Measurements from ENCODE around the gene SNED1.

The SNED1 gene

GRCh38 chr2:240960309-240960970 is 38.0 kb upstream of the SNED1 start:
- no peak for DNase-seq

- DNase-seq, result no peak
Measured at GRCh38 chr2:240960971-240961876, 37.2 kb upstream of the SNED1 start.

- DNase-seq, result no peak
Measured at GRCh38 chr2:240961910-240962299, 36.5 kb upstream of the SNED1 start.

- no peak for DNase-seq
Measured at GRCh38 chr2:240962300-240963064, 35.9 kb upstream of the SNED1 start.

DNA sequence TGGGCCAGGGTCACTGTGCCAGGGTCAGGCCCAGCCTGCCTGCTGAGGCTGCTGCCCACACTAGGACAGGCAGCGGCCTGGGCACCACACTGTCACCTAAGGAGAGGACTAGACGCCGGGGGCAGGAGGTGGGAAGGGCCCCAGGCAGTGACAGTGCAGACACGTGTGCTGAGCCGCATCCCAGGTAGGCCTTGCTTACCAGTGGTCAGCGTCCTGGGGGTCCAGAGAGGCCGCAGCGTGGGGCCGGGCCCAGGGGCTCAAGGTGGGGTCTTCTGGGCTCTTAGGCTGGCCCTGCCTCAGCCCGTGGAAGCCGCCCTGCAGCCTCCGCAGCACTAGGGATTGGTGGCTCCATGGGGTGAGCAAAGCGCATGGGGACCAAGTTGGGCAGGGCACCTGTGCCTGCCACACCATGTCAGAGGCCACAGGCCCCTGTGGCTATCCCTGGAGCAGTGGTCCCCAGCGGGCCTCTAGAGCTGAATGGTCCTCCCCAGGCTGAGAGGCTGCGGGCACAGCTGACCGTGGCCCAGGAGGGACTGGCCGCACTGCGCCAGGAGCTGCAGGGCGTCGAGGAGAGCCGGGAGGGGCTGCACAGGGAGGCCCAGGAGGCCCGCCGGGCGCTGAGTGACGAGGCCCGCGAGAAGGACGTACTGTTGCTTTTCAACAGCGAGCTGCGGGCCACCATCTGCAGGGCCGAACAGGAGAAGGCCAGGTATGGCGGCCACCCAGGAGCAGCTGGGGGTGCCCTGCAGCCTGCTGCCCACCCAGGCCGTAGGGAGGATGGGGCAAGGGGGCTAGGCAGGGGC is 35.2 kb upstream of the SNED1 start:
- no peak for DNase-seq

- no peak for DNase-seq
Measured at GRCh38 chr2:240963868-240964703, 34.3 kb upstream of the SNED1 start.

DNA sequence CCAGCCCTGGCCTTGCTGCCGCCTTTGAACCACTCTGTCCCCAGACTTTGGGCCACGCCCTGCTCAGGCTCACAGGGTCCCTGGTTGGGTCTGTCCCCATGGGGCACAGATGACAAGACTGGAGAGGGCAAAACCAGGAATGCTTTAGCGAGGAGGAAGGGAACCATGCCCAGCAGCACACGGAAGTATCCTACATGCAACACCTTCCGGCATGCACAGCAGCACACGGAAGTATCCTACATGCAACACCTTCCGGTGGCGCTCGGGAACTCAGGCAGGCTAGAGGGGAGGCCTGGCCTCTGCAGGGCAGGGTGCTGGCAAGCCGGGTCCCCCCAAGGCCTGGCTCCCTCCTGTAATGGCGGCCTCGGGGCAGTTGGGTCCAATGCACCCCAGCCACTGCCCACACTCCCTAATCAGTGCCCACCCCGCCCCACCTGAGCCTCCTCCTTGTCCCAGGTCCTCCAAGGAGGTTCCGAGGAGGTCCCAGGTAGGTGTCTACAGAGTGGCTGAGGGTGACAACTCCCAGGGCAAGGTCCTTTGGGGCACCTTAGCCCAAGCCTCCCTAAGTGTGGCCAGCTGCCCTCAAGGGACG is 33.6 kb upstream of the SNED1 start:
- DNase-seq, result no peak

- no peak for DNase-seq
Measured at GRCh38 chr2:240965296-240965904, 33.0 kb upstream of the SNED1 start.

DNA sequence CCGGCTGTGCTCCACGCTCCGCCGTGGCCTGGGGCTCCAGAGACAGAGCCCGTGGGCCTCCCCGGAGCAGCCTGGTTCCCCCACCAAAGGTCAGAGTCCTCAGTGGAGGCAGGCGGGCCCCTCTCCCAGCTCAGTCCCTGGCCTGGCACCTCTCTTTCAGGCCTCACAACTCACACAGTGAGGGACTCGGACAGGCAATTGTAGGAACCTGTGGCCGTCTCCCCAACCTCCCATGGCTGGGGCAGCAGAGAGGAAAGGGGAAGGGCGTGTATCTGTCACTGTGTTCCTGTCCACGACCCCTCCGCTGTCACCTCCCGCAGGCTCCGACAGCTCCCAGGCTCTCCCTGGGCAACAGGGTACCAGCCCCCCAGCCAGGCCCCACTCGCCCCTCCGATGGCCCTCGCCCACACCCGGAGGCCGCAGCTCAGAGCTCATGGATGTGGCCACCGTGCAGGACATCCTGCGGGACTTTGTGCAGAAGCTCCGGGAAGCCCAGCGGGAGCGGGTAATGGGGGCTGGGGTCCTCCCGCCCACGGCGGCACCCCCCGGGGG is 32.4 kb upstream of the SNED1 start:
- no peak for DNase-seq

GRCh38 chr2:240966457-240966905 is 31.9 kb upstream of the SNED1 start:
- DNase-seq, result no peak

DNA sequence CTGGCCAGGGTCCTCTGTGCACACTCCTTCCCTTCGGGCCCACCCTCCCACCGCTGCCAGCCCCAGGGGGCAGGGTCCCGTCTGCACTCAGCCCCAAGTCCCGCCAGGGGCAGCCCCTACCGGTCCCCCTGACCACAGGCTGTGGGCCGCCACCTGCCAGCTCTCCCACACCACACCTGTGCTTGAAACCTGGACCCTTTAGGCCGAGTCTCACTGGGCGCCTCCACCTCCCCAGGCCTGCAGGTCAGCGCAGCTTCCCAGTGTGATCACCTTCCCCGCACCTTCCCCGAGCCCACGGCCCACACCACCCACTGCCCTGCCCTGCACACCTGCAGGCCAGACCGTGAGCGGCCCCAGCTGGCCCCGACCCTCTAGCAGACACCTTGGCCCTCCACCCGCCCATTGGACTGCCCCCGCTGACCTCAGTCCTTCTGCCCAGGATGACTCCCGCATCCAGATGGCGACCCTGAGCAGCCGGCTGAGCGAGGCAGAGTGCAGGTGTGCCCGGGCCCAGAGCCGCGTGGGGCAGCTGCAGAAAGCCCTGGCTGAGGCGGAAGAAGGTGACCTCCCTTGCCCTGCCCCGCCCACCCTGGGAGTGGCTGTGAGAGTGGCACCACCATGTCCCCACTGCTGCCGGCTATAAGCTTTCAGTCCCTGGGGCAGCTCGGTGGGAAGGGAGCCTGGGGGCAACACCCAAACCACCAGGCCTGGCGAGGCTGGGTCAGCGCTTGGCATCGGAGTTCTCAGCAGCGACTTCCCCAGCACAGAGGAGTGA is 31.3 kb upstream of the SNED1 start:
- DNase-seq, result no peak

DNA sequence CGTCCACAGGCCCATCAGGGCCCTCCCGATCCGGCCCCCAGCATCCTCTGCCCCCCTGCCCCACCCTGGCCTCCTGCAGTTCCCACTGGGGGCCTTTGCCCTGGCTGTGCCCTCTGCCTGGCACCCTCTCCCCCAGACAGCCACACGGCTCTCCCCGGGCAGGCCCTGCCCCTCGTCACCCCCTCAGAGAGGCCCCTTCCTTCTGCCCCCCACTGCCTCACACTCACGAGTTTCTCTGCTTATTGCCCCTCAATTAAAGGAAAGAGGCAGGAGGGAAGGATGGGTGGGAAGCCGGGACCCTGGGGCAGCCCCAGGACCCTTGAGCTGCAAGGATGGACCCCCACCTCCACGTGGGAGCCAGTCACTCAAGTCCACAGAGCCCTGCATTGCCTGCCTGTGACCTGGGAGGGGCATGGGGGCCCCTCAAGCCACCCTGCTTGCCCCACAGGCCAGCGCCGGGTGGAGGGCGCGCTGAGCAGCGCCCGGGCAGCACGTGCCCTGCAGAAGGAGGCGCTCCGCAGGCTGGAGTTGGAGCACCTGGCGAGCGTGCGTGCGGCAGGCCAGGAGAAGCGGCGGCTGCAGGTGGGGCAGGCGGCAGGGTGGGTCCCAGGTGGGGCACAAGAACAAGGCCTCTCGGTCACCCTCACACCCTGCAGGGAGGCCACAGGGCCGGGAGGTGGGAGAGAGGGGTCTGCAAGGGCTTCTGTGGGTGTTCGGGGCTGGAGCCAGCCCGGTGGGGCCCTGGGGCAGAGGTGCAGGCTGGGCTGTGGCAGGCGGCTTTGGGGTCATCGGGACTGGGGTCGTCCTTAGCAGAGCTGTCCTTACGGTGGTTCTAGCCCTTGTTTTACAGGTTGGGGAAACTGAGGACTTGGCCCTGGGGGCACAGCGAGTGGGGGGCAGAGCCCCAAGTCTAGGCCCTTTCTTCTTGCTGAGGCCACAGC is 30.5 kb upstream of the SNED1 start:
- no peak for DNase-seq

DNA sequence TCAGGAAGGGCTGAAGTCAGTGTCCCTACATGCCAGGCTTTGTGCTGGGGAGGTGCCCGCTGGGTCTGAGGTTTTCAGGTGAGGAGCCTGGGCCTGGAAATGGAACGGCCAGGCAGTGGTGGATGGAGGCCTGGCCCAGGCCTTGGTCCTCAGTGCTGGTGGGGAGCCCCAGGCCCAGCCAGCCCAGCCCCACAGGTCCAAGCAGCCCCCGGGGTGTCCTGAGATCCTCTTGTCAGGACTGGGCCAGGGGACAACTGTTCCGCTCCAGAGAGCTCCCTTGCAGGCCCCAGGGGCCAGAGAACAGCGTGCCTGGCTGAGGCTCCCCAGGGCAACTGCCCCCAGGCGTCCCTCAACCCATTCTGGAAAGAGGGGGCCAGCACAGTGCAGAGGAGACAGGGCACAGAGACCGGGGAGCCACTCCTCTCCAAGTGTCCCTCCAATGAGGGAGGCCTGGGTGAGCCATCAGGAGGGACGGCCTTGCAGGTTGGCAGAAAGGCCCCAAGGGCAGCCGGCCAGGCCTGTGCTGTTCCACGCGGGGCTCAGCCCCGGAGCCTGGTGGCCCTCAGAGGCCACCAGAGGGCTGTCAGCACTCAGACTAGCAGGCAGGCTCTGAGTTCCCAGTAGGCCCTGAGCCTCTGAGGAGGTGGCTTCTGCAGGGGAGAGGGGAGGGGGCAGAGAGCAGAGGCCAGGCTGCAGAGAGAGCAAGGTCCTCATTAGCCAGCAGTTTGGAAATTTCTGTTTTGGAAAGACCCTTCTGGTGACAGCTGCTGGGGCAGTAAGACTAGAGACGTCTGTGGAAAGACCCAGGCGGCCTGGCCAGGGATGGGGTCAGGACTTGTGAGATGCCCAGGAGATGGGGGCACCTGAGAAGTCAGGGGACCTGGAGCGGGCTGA is 29.4 kb upstream of the SNED1 start:
- DNase-seq, result no peak

GRCh38 chr2:240970104-240970503 is 28.3 kb upstream of the SNED1 start:
- DNase-seq, result no peak

DNA sequence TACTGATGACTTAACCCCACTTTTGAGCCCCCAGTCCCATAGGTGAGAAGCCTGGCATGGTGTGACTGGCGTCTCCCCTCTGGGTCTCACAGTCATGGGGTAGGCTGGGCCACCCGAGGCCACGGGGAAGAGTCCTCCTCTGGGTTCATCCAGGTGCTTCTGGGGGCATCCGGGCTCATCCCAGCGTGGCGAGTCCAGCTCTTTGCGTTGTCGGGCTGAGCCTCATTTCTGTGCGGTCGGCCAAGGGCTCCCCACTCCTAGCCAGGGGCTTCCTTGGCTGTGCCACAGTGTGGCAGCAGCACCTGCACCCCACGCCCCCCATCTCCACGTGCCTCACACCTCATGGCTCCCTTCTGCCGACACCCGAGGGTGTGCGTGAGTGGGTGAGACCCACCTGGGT is 27.6 kb upstream of the SNED1 start:
- DNase-seq, result no peak

GRCh38 chr2:240972201-240972600 is 26.2 kb upstream of the SNED1 start:
- no peak for DNase-seq

All from activated CD4-positive, alpha-beta T cell treated with anti-CD3 and anti-CD28 coated beads, Interleukin-2, amount 50 U/mL, for 4 hours (primary cell).